Measurements from ENCODE around the gene PAPLN. TPM values are rescaled to one million over a fixed set of nuclear protein-coding genes. Genes with fewer than 3 reads are reported as not detected.

The PAPLN gene
- total RNA-seq, 4 donors from 2014 or later: 15.4 to 82.6 (median 34.1) TPM

- no peak for ATAC-seq (ENCODE audit: low FRiP score)
- TF ChIP-seq CTCF (IDR thresholded peaks at IDR 0.05): no peak
- DNase-seq (ENCODE audit: low spot score): no peak
Measured at GRCh38 chr14:73323896-73324399, 86.6 kb downstream of the PAPLN start.

Small RNA genes lying within 50 kb of the gene (small RNA-seq; reads per million reads assigned to genes)
- gene AC004858.1 (not detected), gene RNU6-419P (not detected)

Other genes with a start within 250 kb of the PAPLN start
- gene ZFYVE1, start 210.4 kb upstream of the PAPLN start, total RNA-seq: 10 to 100 TPM; 16.5 to 24.1 (median 16.6) TPM
- gene RBM25, start 179.0 kb upstream of the PAPLN start, total RNA-seq: 10 to 100 TPM; 46.6 to 99.9 (median 65.6) TPM
- gene PSEN1, start 101.0 kb upstream of the PAPLN start, total RNA-seq: 10 to 100 TPM; 53.4 to 56.9 (median 55.7) TPM
- gene NUMB, start 221.0 kb downstream of the PAPLN start, total RNA-seq: 10 to 100 TPM; 48.2 to 95.4 (median 62.8) TPM